HUES48 (cell line): ENCODE results near the gene TAS2R4.
"Not testable (repeated sequence)": the region's sequence is repeated elsewhere in the genome, so short reads cannot be mapped to it uniquely, and the experiment has no call there.

Experiments used
- H3K27ac ChIP-seq: one replicate; pipeline ENCODE4 v1.7.0; 2013; ENCODE audit warnings: low read depth, low read length, inconsistent platforms
- H3K27me3 ChIP-seq: 2 replicates; pipeline ENCODE4 v1.6.1; 2013; ENCODE audit warnings: mild to moderate bottlenecking, low read length; ENCODE audit not compliant: control insufficient read depth, insufficient read depth
- H3K36me3 ChIP-seq: 2 replicates; pipeline ENCODE4 v1.6.1; 2013; ENCODE audit warnings: low read length; ENCODE audit not compliant: control insufficient read depth, insufficient read depth
- H3K4me1 ChIP-seq: 2 replicates; pipeline ENCODE4 v1.6.1; 2013; ENCODE audit warnings: mild to moderate bottlenecking, low read length; ENCODE audit not compliant: control insufficient read depth, insufficient read depth
- H3K4me3 ChIP-seq: 2 replicates; pipeline ENCODE4 v1.5.1; 2013; ENCODE audit warnings: mild to moderate bottlenecking, low read depth, low read length
- H3K9ac ChIP-seq: 2 replicates; pipeline ENCODE4 v1.6.1; 2013; ENCODE audit warnings: mild to moderate bottlenecking, low read depth, low read length, moderate library complexity
- H3K9me3 ChIP-seq: 2 replicates; pipeline ENCODE4 v1.6.1; 2013; ENCODE audit warnings: low read length; ENCODE audit not compliant: control insufficient read depth, insufficient read depth

The TAS2R4 gene

GRCh38 chr7:141751904-141752303, 24.6 kb upstream of the TAS2R4 start:
- H3K27me3 ChIP-seq, H3K27ac ChIP-seq, H3K4me3 ChIP-seq, H3K9ac ChIP-seq, H3K4me1 ChIP-seq: not testable (repeated sequence)
- peaks cover 84% of the 10 kb centered on the region for H3K36me3 ChIP-seq
- H3K9me3 ChIP-seq, result peaks cover 33% of the 10 kb centered on the region

DNA sequence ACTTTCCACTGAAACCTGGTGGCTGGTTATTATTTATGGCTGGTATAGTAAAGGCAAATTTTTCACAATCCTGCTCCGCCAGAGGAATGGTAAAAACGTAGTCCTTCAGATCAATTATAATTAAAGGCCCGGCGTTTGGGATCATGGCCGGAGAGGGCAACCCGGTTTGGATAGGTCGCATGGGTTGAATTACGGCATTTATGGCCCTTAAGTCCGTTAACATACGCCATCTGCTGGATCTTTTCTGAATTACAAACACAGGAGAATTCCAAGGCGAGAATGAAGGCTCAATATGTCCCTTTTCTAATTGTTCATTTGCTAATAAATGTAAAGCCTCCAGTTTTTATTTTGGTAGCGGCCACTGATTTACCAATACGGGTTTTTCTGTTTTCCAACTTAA, 23.8 kb upstream of the TAS2R4 start:
- Histone ChIP-seq H3K9me3 (peaks cover 33% of the 10 kb centered on the region), H3K27me3 (no peaks in the 10 kb centered on the region)

GRCh38 chr7:141754939-141755338, 21.5 kb upstream of the TAS2R4 start:
- no peak overlapping the region for H3K9ac ChIP-seq
- no peaks in the 10 kb centered on the region for H3K27me3 ChIP-seq
- H3K9me3 ChIP-seq, result peaks cover 25% of the 10 kb centered on the region
- H3K36me3 ChIP-seq, result peaks cover 81% of the 10 kb centered on the region
- no peak overlapping the region for H3K4me3 ChIP-seq
- H3K4me1 ChIP-seq, result no peaks in the 10 kb centered on the region
- no peak overlapping the region for H3K27ac ChIP-seq

More for the DNA sequence above, 23.8 kb upstream of the TAS2R4 start:
- H3K36me3 ChIP-seq, result peaks cover 86% of the 10 kb centered on the region
- H3K27ac ChIP-seq, result no peak overlapping the region
- no peak overlapping the region for H3K9ac ChIP-seq
- no peaks in the 10 kb centered on the region for H3K4me1 ChIP-seq
- no peak overlapping the region for H3K4me3 ChIP-seq

DNA sequence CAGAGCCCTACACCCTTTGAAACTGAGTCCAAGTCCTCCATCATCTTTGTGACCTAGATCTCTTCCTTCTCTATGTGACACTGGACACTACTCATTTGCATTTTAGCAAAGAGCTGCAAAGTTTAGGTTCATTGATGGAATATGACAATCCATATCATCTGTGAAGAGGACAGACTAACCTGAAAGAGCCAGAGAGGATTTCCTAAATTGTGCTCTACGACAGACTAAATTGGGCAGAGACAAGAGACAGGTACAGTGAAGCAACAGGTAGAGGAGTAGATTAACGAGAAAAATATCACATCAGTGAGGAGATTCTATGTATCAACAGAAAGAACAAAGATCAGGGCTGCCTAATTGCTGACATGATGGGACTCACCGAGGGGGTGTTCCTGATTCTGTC, 12.7 kb upstream of the TAS2R4 start, which contains the start of gene TAS2R3:
TAS2R3 (plus strand) TSS at position 301 of the 400 bp plus-strand sequence; CDS start at position 363, 62 bp downstream.
- Histone ChIP-seq H3K4me1 (no peaks in the 10 kb centered on the region), H3K4me3 (no peak within 1 kb of the TSS), H3K36me3 (peaks cover 44% of the 10 kb centered on the region), H3K9me3 (no peaks in the 10 kb centered on the region), H3K9ac (no peak within 1 kb of the TSS), H3K27ac (no peak within 1 kb of the TSS), H3K27me3 (no peaks in the 10 kb centered on the region)

DNA sequence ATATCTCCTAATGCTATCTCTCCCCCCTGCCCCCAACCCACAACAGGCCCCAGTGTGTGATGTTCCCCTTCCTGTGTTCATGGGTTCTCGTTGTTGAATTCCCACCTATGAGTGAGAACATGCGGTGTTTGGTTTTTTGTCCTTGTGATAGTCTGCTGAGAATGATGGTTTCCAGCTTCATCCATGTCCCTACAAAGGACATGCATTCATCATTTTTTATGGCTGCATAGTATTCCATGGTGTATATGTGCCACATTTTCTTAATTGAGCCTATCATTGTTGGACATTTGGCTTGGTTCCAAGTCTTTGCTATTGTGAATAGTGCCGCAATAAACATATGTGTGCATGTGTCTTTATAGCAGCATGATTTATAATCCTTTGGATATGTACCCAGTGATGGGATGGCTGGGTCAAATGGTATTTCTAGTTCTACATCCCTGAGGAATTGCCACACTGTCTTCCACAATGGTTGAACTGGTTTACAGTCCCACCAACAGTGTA, 6.3 kb upstream of the TAS2R4 start:
- H3K36me3 ChIP-seq, H3K9ac ChIP-seq, H3K4me3 ChIP-seq: not testable (repeated sequence)

DNA sequence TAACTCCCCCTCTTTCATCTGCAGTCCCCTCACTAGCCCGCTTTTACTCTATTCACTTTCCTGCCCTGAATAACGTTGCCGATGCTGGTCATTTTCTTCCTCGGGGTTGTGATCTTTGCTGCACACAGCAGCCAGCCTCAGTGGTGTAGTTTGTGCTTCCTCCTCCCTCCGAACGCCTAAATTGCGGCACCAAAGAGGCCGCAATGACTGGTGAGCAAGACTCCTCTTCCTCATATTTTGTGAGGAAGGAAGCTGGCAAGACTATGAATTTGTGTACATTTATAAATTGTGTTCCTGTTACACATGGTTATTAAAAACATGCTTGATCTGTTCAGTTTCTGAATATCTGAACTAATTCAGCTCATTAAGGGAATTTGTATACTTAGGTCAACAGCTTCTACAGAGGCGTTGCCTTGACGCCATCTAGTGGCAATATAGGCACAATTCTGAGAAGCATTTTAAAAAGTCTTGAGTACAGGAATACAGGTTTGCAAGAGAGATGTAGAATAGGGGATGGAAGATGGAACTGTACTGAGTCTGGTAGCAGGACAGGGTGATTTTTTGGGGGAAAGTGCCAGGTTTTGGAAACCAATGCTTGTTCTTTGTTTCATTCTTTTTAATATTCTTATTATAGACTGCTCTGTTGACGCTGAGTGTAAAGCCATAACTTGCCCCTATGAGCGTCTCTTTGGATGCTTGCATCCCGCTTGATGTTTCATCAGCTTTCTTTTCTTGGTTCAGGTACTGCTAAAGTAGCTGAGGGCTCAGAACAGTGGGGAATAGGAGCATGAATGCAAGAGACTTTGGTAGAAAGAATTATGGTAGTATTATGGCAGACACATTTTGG, 9.5 kb downstream of the TAS2R4 start:
- no peak overlapping the region for H3K9ac ChIP-seq
- H3K36me3 ChIP-seq, result 0 out of 2 replicates have a peak, but pooled peaks cover 2% of the 10 kb centered on the region
- no peaks in the 10 kb centered on the region for H3K4me1 ChIP-seq
- no peaks in the 10 kb centered on the region for H3K9me3 ChIP-seq
- no peak overlapping the region for H3K4me3 ChIP-seq
- no peak overlapping the region for H3K27ac ChIP-seq
- H3K27me3 ChIP-seq, result no peaks in the 10 kb centered on the region

More for the DNA sequence above, 6.3 kb upstream of the TAS2R4 start:
- not testable (repeated sequence) for H3K27me3 ChIP-seq, H3K4me1 ChIP-seq, H3K27ac ChIP-seq, H3K9me3 ChIP-seq

GRCh38 chr7:141788296-141788695, 11.8 kb downstream of the TAS2R4 start:
- Histone ChIP-seq H3K27me3 (no peaks in the 10 kb centered on the region), H3K4me3 (no peak overlapping the region), H3K9ac (no peak overlapping the region), H3K4me1 (no peaks in the 10 kb centered on the region), H3K27ac (no peak overlapping the region), H3K36me3 (0 out of 2 replicates have a peak, but pooled peaks cover 2% of the 10 kb centered on the region), H3K9me3 (no peaks in the 10 kb centered on the region)

DNA sequence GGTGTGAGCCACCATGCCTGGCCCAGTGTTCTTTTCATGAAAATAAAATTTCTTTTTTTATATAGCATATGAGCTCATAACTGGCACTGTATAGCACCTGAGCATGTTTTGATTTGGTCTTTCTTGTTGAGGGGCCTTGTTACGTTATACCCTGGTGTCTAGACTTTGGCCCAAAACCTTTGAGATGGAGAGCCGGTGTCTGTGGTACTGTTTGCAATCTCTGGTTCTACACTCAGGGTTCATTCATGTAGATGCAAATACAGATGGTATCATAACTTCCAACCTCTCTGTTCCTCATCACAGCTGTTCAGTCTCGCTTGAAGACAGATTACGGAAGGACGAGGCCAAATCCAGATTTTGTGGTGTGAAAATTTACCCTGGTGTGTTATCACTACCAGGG, 13.4 kb downstream of the TAS2R4 start, which contains the start of gene TAS2R5:
TAS2R5 (plus strand) TSS at position 301 of the 400 bp plus-strand sequence. CDS start 145 bp downstream, outside the sequence.
- no peaks in the 10 kb centered on the region for H3K27me3 ChIP-seq
- H3K9ac ChIP-seq, result no peak within 1 kb of the TSS

DNA sequence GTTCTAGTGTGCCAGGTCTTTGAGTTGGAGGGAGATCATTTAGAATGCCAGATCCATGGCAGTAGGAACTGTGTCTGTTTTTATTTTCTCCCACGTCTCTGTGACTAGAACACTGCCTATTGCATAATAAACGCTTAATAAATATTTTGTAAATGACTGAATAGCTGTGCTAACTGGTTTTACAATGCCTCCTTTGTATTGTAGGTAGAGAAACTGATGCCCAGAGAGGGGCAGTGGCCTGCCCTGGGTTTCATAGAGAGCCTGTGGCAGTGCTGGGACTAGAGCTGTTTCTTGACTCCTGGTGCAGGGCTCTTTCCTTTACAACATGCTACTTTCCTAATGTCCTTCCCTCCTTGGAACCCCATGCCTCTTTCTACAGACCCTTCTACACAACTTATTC, 16.1 kb downstream of the TAS2R4 start:
- Histone ChIP-seq H3K4me3 (no peak overlapping the region), H3K27ac (no peak overlapping the region), H3K4me1 (no peaks in the 10 kb centered on the region), H3K9ac (no peak overlapping the region), H3K9me3 (no peaks in the 10 kb centered on the region), H3K27me3 (no peaks in the 10 kb centered on the region), H3K36me3 (0 out of 2 replicates have a peak, but pooled peaks cover 2% of the 10 kb centered on the region)

More for the DNA sequence above, 13.4 kb downstream of the TAS2R4 start, which contains the start of gene TAS2R5:
- Histone ChIP-seq H3K9me3 (no peaks in the 10 kb centered on the region), H3K36me3 (0 out of 2 replicates have a peak, but pooled peaks cover 2% of the 10 kb centered on the region), H3K4me3 (no peak within 1 kb of the TSS), H3K27ac (no peak within 1 kb of the TSS), H3K4me1 (no peaks in the 10 kb centered on the region)

DNA sequence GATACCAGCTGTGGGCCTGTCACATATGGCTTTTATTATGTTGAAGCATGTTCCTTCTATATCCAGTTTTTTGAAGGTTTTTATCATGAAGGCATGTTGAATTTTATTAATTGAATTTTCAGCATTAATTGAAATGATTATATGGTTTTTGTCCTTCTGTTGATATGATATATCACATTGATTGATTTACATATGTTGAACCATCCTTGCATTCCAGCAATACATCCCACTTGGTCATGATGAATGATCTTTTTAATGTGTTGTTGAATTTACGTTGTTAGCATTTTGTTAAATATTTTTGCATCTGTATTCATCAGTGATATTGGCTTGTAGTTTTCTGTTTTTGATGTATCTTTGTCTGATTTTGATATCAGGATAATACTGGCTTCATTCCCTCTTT, 43.6 kb downstream of the TAS2R4 start:
- Histone ChIP-seq H3K27me3 (no peaks in the 10 kb centered on the region), H3K36me3 (no peaks in the 10 kb centered on the region), H3K4me1 (no peaks in the 10 kb centered on the region), H3K4me3 (no peak overlapping the region), H3K9ac (no peak overlapping the region), H3K9me3 (peaks cover 8% of the 10 kb centered on the region; the same call in 1 of the 2 replicates), H3K27ac (no peak overlapping the region)

GRCh38 chr7:141822432-141822831, 46.0 kb downstream of the TAS2R4 start:
- H3K9me3 ChIP-seq, H3K36me3 ChIP-seq, H3K27me3 ChIP-seq, H3K9ac ChIP-seq, H3K4me3 ChIP-seq, H3K4me1 ChIP-seq, H3K27ac ChIP-seq: not testable (repeated sequence)
